ENCODE data around the gene BTN2A1. TPM values are rescaled to one million over a fixed set of nuclear protein-coding genes. Genes with fewer than 3 reads are reported as not detected.

Gene BTN2A1
- total RNA-seq, 4 donors from 2014 or later = 15.3 to 35.8 (median 20.7) TPM

GRCh38 chr6:26412954-26413353 lies 44.8 kb upstream of the BTN2A1 start:
- Histone ChIP-seq H3K27me3 (no peaks in the 10 kb centered on the region), H3K9me3 (no peaks in the 10 kb centered on the region), H3K36me3 (peaks cover 0 to 30% (median 8%) of the 10 kb centered on the region in 4 donors), H3K4me1 (no peaks in the 10 kb centered on the region), H3K27ac (no peak overlapping the region), H3K4me3 (no peak overlapping the region)
- no peak for DNase-seq
- intact Hi-C loops (cut with DNase I; ENCODE audit: low total_unique reads) (no loop called here), in situ Hi-C loops (cut with MboI; ENCODE audit: low pct_ligation_motif_present in 1 of 4, low pct_unique_long_range_greater_than_20kb in 1 of 4, low sequenced_read_pairs in 3 of 4) (no loop called here)
- TF ChIP-seq POLR2A (IDR thresholded peaks at IDR 0.05) (no peak), CTCF (IDR thresholded peaks at IDR 0.05) (no peak), POLR2AphosphoS5 (IDR thresholded peaks at IDR 0.05) (no peak), EP300 (IDR thresholded peaks at IDR 0.05; ENCODE audit: low read depth) (no peak)
- WGBS, 2 donors (ENCODE audit: low coverage in 1 of 2) = 93% methylated on average over 4 of the region's 4 CpGs; no CpG with 5 or more reads in 1 of the 2 donors

GRCh38 chr6:26414281-26414680 lies 43.5 kb upstream of the BTN2A1 start:
- H3K4me1 ChIP-seq = no peaks in the 10 kb centered on the region

GRCh38 chr6:26415036-26415614 lies 42.6 kb upstream of the BTN2A1 start:
- no peak overlapping the region for H3K4me3 ChIP-seq
- TF ChIP-seq POLR2AphosphoS5 (IDR thresholded peaks at IDR 0.05) (no peak), CTCF (IDR thresholded peaks at IDR 0.05) (no peak), POLR2A (IDR thresholded peaks at IDR 0.05) (no peak), EP300 (IDR thresholded peaks at IDR 0.05; ENCODE audit: low read depth) (no peak)
- no peaks in the 10 kb centered on the region for H3K9me3 ChIP-seq
- intact Hi-C loops (cut with DNase I; ENCODE audit: low total_unique reads) (no loop called here), in situ Hi-C loops (cut with MboI; ENCODE audit: low pct_ligation_motif_present in 1 of 4, low pct_unique_long_range_greater_than_20kb in 1 of 4, low sequenced_read_pairs in 3 of 4) (no loop called here)
- no peaks in the 10 kb centered on the region for H3K27me3 ChIP-seq
- no peaks in the 10 kb centered on the region for H3K4me1 ChIP-seq
- no peak for DNase-seq
- 70 to 100% methylated on average over 1 of the region's 1 CpG for WGBS, 2 donors (ENCODE audit: low coverage in 1 of 2)
- no peak overlapping the region for H3K27ac ChIP-seq
- H3K36me3 ChIP-seq = peaks cover 0 to 13% (median 2%) of the 10 kb centered on the region in 4 donors

More at GRCh38 chr6:26414281-26414680, 43.5 kb upstream of the BTN2A1 start:
- Histone ChIP-seq H3K9me3 (no peaks in the 10 kb centered on the region), H3K27ac (no peak overlapping the region), H3K27me3 (no peaks in the 10 kb centered on the region), H3K4me3 (no peak overlapping the region), H3K36me3 (peaks cover 0 to 19% (median 6%) of the 10 kb centered on the region in 4 donors)
- intact Hi-C loops (cut with DNase I; ENCODE audit: low total_unique reads) = no loop called here
- WGBS, 2 donors (ENCODE audit: low coverage in 1 of 2) = 79% methylated on average over 3 of the region's 3 CpGs; no CpG with 5 or more reads in 1 of the 2 donors
- no peak for DNase-seq
- in situ Hi-C loops (cut with MboI; ENCODE audit: low pct_ligation_motif_present in 1 of 4, low pct_unique_long_range_greater_than_20kb in 1 of 4, low sequenced_read_pairs in 3 of 4) = no loop called here
- TF ChIP-seq CTCF (IDR thresholded peaks at IDR 0.05) (no peak), POLR2AphosphoS5 (IDR thresholded peaks at IDR 0.05) (no peak), POLR2A (IDR thresholded peaks at IDR 0.05) (no peak), EP300 (IDR thresholded peaks at IDR 0.05; ENCODE audit: low read depth) (no peak)

- no peak for DNase-seq
- Histone ChIP-seq H3K4me1 (peaks cover 0 to 5% (median 3%) of the 10 kb centered on the region in 4 donors), H3K4me3 (no peak overlapping the region), H3K9me3 (no peaks in the 10 kb centered on the region), H3K27ac (no peak overlapping the region), H3K36me3 (peaks cover 0 to 10% (median 1%) of the 10 kb centered on the region in 4 donors), H3K27me3 (no peaks in the 10 kb centered on the region)
- WGBS, 2 donors (ENCODE audit: low coverage in 1 of 2) = 74 to 94% methylated on average over 2 of the region's 2 CpGs
- intact Hi-C loops (cut with DNase I; ENCODE audit: low total_unique reads) = no loop called here
- TF ChIP-seq CTCF (IDR thresholded peaks at IDR 0.05) = no peak
- TF ChIP-seq EP300 (IDR thresholded peaks at IDR 0.05; ENCODE audit: low read depth) = no peak
- no peak for TF ChIP-seq POLR2A (IDR thresholded peaks at IDR 0.05)
- no peak for TF ChIP-seq POLR2AphosphoS5 (IDR thresholded peaks at IDR 0.05)
- in situ Hi-C loops (cut with MboI; ENCODE audit: low pct_ligation_motif_present in 1 of 4, low pct_unique_long_range_greater_than_20kb in 1 of 4, low sequenced_read_pairs in 3 of 4) = no loop called here
Observed at GRCh38 chr6:26415791-26416190, 42.0 kb upstream of the BTN2A1 start.

All from transverse colon (tissue), 4 donors.